Cortex of kidney (tissue), 1 donor: Measurements from ENCODE around the gene UBR3.
"Not testable (repeated sequence)": the region's sequence is repeated elsewhere in the genome, so short reads cannot be mapped to it uniquely, and the experiment has no call there.

Experiments used
- DNase-seq: peaks from one replicate; lab custom pipeline; 2025; lab: John Stamatoyannopoulos, UW

The UBR3 gene

GRCh38 chr2:169827272-169828140 lies at the start of gene UBR3:
TSS of gene UBR3 (plus strand) at chr2:169827454. CDS start at chr2:169827508, 54 bp downstream.
- peak; percentile 62 for DNase-seq

GRCh38 chr2:169778446-169778845 lies 48.8 kb upstream of the UBR3 start:
- DNase-seq, result no peak

- DNase-seq, result no peak
Measured at GRCh38 chr2:169781249-169782013, 45.8 kb upstream of the UBR3 start.

GRCh38 chr2:169782513-169782912 lies 44.7 kb upstream of the UBR3 start:
- DNase-seq, result no peak

GRCh38 chr2:169790581-169790980 lies 36.7 kb upstream of the UBR3 start:
- no peak for DNase-seq

- no peak for DNase-seq
Measured at GRCh38 chr2:169795181-169795580, 32.1 kb upstream of the UBR3 start.

GRCh38 chr2:169796441-169796840 lies 30.8 kb upstream of the UBR3 start:
- DNase-seq, result no peak

GRCh38 chr2:169797601-169798000 lies 29.7 kb upstream of the UBR3 start:
- DNase-seq, result no peak

- DNase-seq, result no peak
Measured at GRCh38 chr2:169798397-169798717, 28.9 kb upstream of the UBR3 start.

- peak; percentile 28 for DNase-seq
Measured at GRCh38 chr2:169798718-169799592, 28.3 kb upstream of the UBR3 start, which contains the start of gene SSB. TSS of gene SSB (plus strand) at chr2:169798871. CDS start at chr2:169800961, 2,090 bp downstream.

GRCh38 chr2:169803480-169803879 lies 23.8 kb upstream of the UBR3 start:
- DNase-seq, result no peak

- no peak for DNase-seq
Measured at GRCh38 chr2:169806586-169806985, 20.7 kb upstream of the UBR3 start.

GRCh38 chr2:169808221-169808620 lies 19.0 kb upstream of the UBR3 start:
- no peak for DNase-seq

- DNase-seq, result no peak
Measured at GRCh38 chr2:169815849-169816248, 11.4 kb upstream of the UBR3 start.

GRCh38 chr2:169816961-169817360 lies 10.3 kb upstream of the UBR3 start:
- DNase-seq, result not testable (repeated sequence)

- not testable (repeated sequence) for DNase-seq
Measured at GRCh38 chr2:169817369-169817768, 9.9 kb upstream of the UBR3 start.

GRCh38 chr2:169818241-169818640 lies 9.0 kb upstream of the UBR3 start:
- DNase-seq, result no peak

- no peak for DNase-seq
Measured at GRCh38 chr2:169819106-169819505, 8.1 kb upstream of the UBR3 start.

- not testable (repeated sequence) for DNase-seq
Measured at GRCh38 chr2:169820101-169820500, 7.2 kb upstream of the UBR3 start.

GRCh38 chr2:169822036-169822435 lies 5.2 kb upstream of the UBR3 start:
- no peak for DNase-seq

GRCh38 chr2:169822785-169823392 lies 4.4 kb upstream of the UBR3 start:
- DNase-seq, result no peak

- DNase-seq, result no peak
Measured at GRCh38 chr2:169823996-169824372, 3.3 kb upstream of the UBR3 start.
